Spleen (tissue), 11 donors: ENCODE results near the gene OR52M1. TPM values are rescaled to one million over a fixed set of nuclear protein-coding genes. Genes with fewer than 3 reads are reported as not detected.

Source experiments
- DNase-seq: peaks from one replicate; pipeline ENCODE4 v3.0.0-alpha.2; 2020
- H3K27ac ChIP-seq, 8 donors: fragments of 200-600 bp; sonication (generic) in 7 of 8; 1 replicate in 4 of 8; 2 replicates in 4 of 8; pipeline versions ENCODE4 v1.5.0 to v1.8.0; 2016 to 2021; ENCODE audit warnings: inconsistent platforms in 4 of 8, mild to moderate bottlenecking in 4 of 8, moderate library complexity in 1 of 8
- H3K27me3 ChIP-seq, 7 donors: fragments of 200-600 bp; sonication (generic) in 6 of 7; replicated peaks in 1 of 7; 1 replicate in 4 of 7; 2 replicates in 3 of 7; pipeline versions ENCODE4 v1.5.0 to v1.8.0; 2016 to 2021; ENCODE audit warnings: inconsistent platforms in 3 of 7, mild to moderate bottlenecking in 1 of 7
- H3K36me3 ChIP-seq, 6 donors: fragments of 200-600 bp; sonication (generic) in 5 of 6; 1 replicate in 4 of 6; 2 replicates in 2 of 6; pipeline versions ENCODE4 v1.5.0 to v1.8.0; 2016 to 2021; ENCODE audit warnings: inconsistent platforms in 2 of 6
- H3K4me1 ChIP-seq, 6 donors: fragments of 200-600 bp; sonication (generic) in 5 of 6; 1 replicate in 3 of 6; 2 replicates in 3 of 6; pipeline versions ENCODE4 v1.5.0 to v1.8.0; 2016 to 2021; ENCODE audit warnings: inconsistent platforms in 3 of 6
- H3K4me3 ChIP-seq, 8 donors: fragments of 200-600 bp; sonication (generic) in 7 of 8; 1 replicate in 4 of 8; 2 replicates in 4 of 8; pipeline versions ENCODE4 v1.5.0 to v1.8.0; 2016 to 2021; ENCODE audit warnings: inconsistent platforms in 4 of 8, mild to moderate bottlenecking in 4 of 8, moderate library complexity in 2 of 8
- H3K9me3 ChIP-seq, 8 donors: fragments of 200-600 bp; sonication (generic) in 7 of 8; 1 replicate in 4 of 8; 2 replicates in 4 of 8; pipeline versions ENCODE4 v1.5.0 to v1.8.0; 2016 to 2021; ENCODE audit warnings: inconsistent platforms in 4 of 8
- POLR2A ChIP-seq, 3 donors: fragments of 450-650 bp; IDR thresholded peaks; one replicate each; pipeline ENCODE4 v1.5.1; 2017; ENCODE audit warnings: antibody characterized with exemption in 3 of 3, mild to moderate bottlenecking in 1 of 3
- POLR2AphosphoS5 ChIP-seq, 3 donors: sonication (generic); formaldehyde crosslinking; IDR thresholded peaks; one replicate each; pipeline ENCODE4 v1.5.1; 2017; ENCODE audit warnings: antibody characterized with exemption in 3 of 3
- WGBS, 5 donors: extraction: QIAGEN DNeasy Blood & Tissue Kit in 3 of 5; methylation state at CpG; one replicate each; pipeline versions ENCODE4 v1.1.5 to v1.1.7; 2013 to 2018; 5-methylcytosine and 5-hydroxymethylcytosine counted together
- intact Hi-C: fragments of 100-400 bp; cut with DNase I; formaldehyde crosslinking; loops from one replicate; pipeline ENCODE4 v1.15.0; 2023; ENCODE audit warnings: low total_unique reads
- polyA plus RNA-seq, 3 donors: library from polyadenylated mRNA; stranded (reverse); fragments of 200-250 nt; gene quantifications; one replicate each; pipeline ENCODE4 v1.2.1, GENCODE V29; 2013
- total RNA-seq, 7 donors: library from RNA; depleted of rRNA in 3 of 7; stranded (reverse); fragments of >200 nt in 3 of 7; fragmentation: NEBNext Ultra II Directional in 4 of 7; extraction: Animal tissue kit (Norgen Biotek cat#: 25700) in 4 of 7; gene quantifications; one replicate each; pipeline versions ENCODE4 v1.1.0 to v1.2.1, GENCODE V29; 2016 to 2021
- TF ChIP-seq, protein P1 (sequence below), 11 experiments: fragments of 200-600 bp in 7 of 11; fragments of 450-650 bp in 4 of 11; sonication (generic) in 4 of 11; IDR thresholded peaks in 8 of 11; conservative IDR thresholded peaks in 3 of 11; 1 replicate in 7 of 11; 2 replicates in 4 of 11; pipeline versions ENCODE4 v1.4.0 to v1.8.0; 2016 to 2021; ENCODE audit warnings: antibody characterized with exemption in 11 of 11, inconsistent platforms in 4 of 11, mild to moderate bottlenecking in 1 of 11
- donor health status: healthy with polysubstance abuse.
- donor health status: DM: no; HTN: no; CAD: no; lungs with moderate emphysema.
- donor health status: DM: no; HTN: no; CAD: no.
- donor health status: Bipolar disorder and iron deficiency.
- donor health status: healthy.
- donor health status: DM: no; HTN: no; CAD: no.
- donor health status: DM: yes; HTN: yes; CAD: no.

OR52M1 gene
- total and polyA plus RNA-seq, 10 donors = not detected

GRCh38 chr11:4578624-4579023, 33.6 kb downstream of the OR52M1 start:
- no peak for DNase-seq
- intact Hi-C loops = no loop called here
- Histone ChIP-seq H3K4me3 (no peak overlapping the region), H3K9me3 (no peaks in the 10 kb centered on the region), H3K4me1 (no peaks in the 10 kb centered on the region), H3K27ac (no peak overlapping the region), H3K36me3 (no peaks in the 10 kb centered on the region), H3K27me3 (peaks cover 0 to 56% (median 0%) of the 10 kb centered on the region in 7 donors)
- TF ChIP-seq POLR2AphosphoS5 (IDR thresholded peaks at IDR 0.05) (no peak), POLR2A (IDR thresholded peaks at IDR 0.05) (no peak)
- TF ChIP-seq, protein P1, sequence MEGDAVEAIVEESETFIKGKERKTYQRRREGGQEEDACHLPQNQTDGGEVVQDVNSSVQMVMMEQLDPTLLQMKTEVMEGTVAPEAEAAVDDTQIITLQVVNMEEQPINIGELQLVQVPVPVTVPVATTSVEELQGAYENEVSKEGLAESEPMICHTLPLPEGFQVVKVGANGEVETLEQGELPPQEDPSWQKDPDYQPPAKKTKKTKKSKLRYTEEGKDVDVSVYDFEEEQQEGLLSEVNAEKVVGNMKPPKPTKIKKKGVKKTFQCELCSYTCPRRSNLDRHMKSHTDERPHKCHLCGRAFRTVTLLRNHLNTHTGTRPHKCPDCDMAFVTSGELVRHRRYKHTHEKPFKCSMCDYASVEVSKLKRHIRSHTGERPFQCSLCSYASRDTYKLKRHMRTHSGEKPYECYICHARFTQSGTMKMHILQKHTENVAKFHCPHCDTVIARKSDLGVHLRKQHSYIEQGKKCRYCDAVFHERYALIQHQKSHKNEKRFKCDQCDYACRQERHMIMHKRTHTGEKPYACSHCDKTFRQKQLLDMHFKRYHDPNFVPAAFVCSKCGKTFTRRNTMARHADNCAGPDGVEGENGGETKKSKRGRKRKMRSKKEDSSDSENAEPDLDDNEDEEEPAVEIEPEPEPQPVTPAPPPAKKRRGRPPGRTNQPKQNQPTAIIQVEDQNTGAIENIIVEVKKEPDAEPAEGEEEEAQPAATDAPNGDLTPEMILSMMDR (IDR thresholded peaks at IDR 0.05 in 8 of 11, conservative IDR thresholded peaks at IDR 0.05 in 3 of 11) = no peak
- 85 to 90% (median 88%) methylated on average over 6 of the region's 6 CpGs for WGBS, 5 donors

GRCh38 chr11:4580124-4580523, 35.1 kb downstream of the OR52M1 start:
- no peak for DNase-seq
- H3K27me3 ChIP-seq = peaks cover 0 to 57% (median 0%) of the 10 kb centered on the region in 7 donors
- H3K9me3 ChIP-seq = no peaks in the 10 kb centered on the region
- no peak overlapping the region for H3K4me3 ChIP-seq
- 58 to 94% (median 82%) methylated on average over 1 of the region's 1 CpG for WGBS, 5 donors
- no peaks in the 10 kb centered on the region for H3K4me1 ChIP-seq
- TF ChIP-seq POLR2AphosphoS5 (IDR thresholded peaks at IDR 0.05) (no peak), POLR2A (IDR thresholded peaks at IDR 0.05) (no peak)
- TF ChIP-seq, protein P1 (IDR thresholded peaks at IDR 0.05 in 8 of 11, conservative IDR thresholded peaks at IDR 0.05 in 3 of 11) = no peak
- no peaks in the 10 kb centered on the region for H3K36me3 ChIP-seq
- intact Hi-C loops = no loop called here
- H3K27ac ChIP-seq = no peak overlapping the region

DNA sequence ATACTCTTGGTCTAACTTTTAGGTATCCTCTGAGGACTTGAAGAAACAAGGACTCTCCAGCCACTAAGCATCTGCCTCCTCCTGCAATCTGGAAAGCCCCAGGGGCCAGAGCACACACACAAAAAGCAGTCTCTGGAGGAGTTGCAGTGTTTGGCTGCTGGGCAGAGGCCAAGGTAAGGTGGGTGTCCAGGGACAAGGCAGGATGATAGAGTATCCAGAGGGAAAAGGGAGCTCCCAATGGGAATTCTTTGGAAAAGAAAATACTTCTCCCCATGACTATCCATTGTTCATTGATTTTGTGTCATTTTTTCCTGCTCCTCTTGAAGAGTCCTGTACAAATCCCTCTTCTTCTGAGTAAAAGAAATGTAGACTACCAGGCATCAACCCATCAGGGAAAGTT, 36.5 kb downstream of the OR52M1 start, which contains the start of gene OR52I2:
Gene OR52I2 (plus strand): TSS at position 301 of the 400 bp plus-strand sequence.
- H3K4me1 ChIP-seq = no peaks in the 10 kb centered on the region
- no peaks in the 10 kb centered on the region for H3K9me3 ChIP-seq
- intact Hi-C loops = no loop called here
- H3K27ac ChIP-seq = no peak within 1 kb of the TSS
- DNase-seq = no peak
- H3K27me3 ChIP-seq = peaks cover 0 to 49% (median 0%) of the 10 kb centered on the region in 7 donors
- H3K36me3 ChIP-seq = no peaks in the 10 kb centered on the region
- no peak within 1 kb of the TSS for H3K4me3 ChIP-seq
- TF ChIP-seq POLR2AphosphoS5 (IDR thresholded peaks at IDR 0.05) (no peak), POLR2A (IDR thresholded peaks at IDR 0.05) (no peak)
- TF ChIP-seq, protein P1 (IDR thresholded peaks at IDR 0.05 in 8 of 11, conservative IDR thresholded peaks at IDR 0.05 in 3 of 11) = no peak

DNA sequence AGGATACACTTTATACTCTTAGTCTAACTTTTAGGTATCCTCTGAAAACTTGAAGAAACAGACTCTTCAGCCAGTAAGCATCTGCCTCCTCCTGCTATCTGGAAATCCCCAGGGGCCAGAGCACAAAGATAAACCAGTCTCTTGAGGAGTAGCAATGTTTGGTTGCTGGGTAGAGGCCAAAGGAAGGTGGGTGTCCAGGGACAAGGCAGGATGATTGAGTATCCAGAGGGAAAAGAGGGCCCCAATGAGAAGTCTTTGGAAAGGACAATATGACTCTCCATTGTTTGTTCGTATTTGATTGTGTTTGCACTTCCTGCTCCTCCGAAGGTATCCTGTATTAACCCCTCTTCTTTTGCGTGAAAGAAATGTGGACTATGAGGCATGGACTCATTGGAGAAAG, 44.0 kb downstream of the OR52M1 start:
- intact Hi-C loops = no loop called here
- DNase-seq = no peak
- Histone ChIP-seq H3K27ac (no peak overlapping the region), H3K27me3 (peaks cover 0 to 9% (median 0%) of the 10 kb centered on the region in 7 donors), H3K36me3 (no peaks in the 10 kb centered on the region), H3K4me1 (no peaks in the 10 kb centered on the region), H3K9me3 (no peaks in the 10 kb centered on the region), H3K4me3 (no peak overlapping the region)
- TF ChIP-seq, protein P1 (IDR thresholded peaks at IDR 0.05 in 8 of 11, conservative IDR thresholded peaks at IDR 0.05 in 3 of 11) = no peak
- TF ChIP-seq POLR2A (IDR thresholded peaks at IDR 0.05) (no peak), POLR2AphosphoS5 (IDR thresholded peaks at IDR 0.05) (no peak)
- 48 to 79% (median 71%) methylated on average over 3 of the region's 3 CpGs for WGBS, 5 donors
